ENCODE data around the gene FBLN2.

Gene FBLN2

DNA sequence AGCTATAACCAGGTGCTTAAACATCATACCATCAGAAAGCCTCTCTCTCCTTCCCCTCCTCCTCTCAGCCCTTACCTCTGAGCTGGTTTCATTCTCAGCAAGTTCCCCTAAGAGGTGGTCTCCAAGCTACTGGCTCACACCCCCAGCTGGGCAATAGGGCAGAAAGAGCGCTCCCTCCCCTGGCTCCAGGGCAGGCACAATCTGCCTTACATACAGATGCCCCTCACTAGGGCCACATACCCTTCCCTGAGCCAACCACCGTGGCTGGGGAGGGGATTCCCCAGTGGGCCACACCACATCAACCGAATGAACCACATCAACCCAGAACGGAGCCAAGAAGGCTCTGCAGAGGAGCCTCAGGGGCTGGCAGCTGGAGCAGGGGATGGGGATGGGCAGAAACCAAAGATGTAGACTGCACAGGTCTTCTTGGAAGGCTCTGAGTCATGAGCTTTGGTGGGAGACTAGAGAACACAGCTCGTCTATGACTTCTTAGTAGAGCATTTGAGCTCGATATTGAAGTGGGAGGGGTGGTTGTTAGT, 4.6 kb upstream of the FBLN2 start:
- Histone ChIP-seq H3K27me3 (peaks cover 62% of the 10 kb centered on the region), H3K4me3 (ENCODE audit: low read depth in 1 of 2, low read length in 1 of 2) (no peak overlapping the region), H3K27ac (no peak overlapping the region), H3K9me3 (no peaks in the 10 kb centered on the region), H3K36me3 (no peaks in the 10 kb centered on the region), H3K4me1 (ENCODE audit: control insufficient read depth in 1 of 2, insufficient read depth in 1 of 2, low read depth in 1 of 2, low read length in 1 of 2) (no peaks in the 10 kb centered on the region)
- TF ChIP-seq, protein P1, sequence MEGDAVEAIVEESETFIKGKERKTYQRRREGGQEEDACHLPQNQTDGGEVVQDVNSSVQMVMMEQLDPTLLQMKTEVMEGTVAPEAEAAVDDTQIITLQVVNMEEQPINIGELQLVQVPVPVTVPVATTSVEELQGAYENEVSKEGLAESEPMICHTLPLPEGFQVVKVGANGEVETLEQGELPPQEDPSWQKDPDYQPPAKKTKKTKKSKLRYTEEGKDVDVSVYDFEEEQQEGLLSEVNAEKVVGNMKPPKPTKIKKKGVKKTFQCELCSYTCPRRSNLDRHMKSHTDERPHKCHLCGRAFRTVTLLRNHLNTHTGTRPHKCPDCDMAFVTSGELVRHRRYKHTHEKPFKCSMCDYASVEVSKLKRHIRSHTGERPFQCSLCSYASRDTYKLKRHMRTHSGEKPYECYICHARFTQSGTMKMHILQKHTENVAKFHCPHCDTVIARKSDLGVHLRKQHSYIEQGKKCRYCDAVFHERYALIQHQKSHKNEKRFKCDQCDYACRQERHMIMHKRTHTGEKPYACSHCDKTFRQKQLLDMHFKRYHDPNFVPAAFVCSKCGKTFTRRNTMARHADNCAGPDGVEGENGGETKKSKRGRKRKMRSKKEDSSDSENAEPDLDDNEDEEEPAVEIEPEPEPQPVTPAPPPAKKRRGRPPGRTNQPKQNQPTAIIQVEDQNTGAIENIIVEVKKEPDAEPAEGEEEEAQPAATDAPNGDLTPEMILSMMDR (IDR thresholded peaks at IDR 0.05): no peak

DNA sequence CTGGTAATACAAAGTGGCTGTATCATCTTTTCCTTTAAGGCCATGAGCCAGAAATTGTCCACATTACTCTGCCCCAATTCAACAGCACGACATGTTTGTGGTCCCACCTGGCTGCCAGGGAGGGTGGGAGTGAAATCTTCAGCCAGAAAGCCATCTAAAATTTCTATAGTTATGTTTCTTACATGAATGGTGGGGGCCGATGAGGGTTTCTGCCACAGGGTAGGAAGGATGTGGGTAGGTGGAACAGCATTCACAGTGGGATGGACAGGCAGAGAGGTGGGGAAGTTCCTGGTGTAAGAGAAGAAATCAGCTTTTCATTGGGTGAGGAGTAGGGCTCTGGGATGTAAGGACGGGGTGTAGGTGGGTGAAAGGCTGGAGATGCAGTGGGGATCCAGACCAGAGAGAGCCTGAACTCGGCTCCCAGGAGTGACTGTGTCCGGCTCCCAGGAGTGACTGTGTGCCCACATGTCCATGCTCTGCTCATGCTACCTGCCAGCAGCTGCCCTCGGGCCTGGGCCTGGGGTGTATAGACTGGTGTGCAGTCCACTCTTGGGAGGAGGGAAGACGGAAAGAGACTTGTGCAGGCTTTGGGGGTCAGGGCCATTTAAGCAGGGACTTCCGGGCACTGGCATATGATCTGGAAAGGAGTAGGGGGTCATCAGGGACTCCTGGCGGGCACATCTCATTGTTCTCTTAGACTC, 3.8 kb upstream of the FBLN2 start:
- no peaks in the 10 kb centered on the region for H3K36me3 ChIP-seq
- TF ChIP-seq, protein P1 (IDR thresholded peaks at IDR 0.05): no peak
- H3K4me3 ChIP-seq (ENCODE audit: low read depth in 1 of 2, low read length in 1 of 2): no peak overlapping the region
- no peaks in the 10 kb centered on the region for H3K4me1 ChIP-seq (ENCODE audit: control insufficient read depth in 1 of 2, insufficient read depth in 1 of 2, low read depth in 1 of 2, low read length in 1 of 2)
- no peaks in the 10 kb centered on the region for H3K9me3 ChIP-seq
- no peak overlapping the region for H3K27ac ChIP-seq
- H3K27me3 ChIP-seq: peaks cover 69% of the 10 kb centered on the region

- TF ChIP-seq, protein P1 (IDR thresholded peaks at IDR 0.05): no peak
- no peaks in the 10 kb centered on the region for H3K36me3 ChIP-seq
- H3K9me3 ChIP-seq: no peaks in the 10 kb centered on the region
- H3K4me1 ChIP-seq (ENCODE audit: control insufficient read depth in 1 of 2, insufficient read depth in 1 of 2, low read depth in 1 of 2, low read length in 1 of 2): no peaks in the 10 kb centered on the region
- H3K27me3 ChIP-seq: peaks cover 78% of the 10 kb centered on the region
- H3K4me3 ChIP-seq (ENCODE audit: low read depth in 1 of 2, low read length in 1 of 2): no peak overlapping the region
- no peak overlapping the region for H3K27ac ChIP-seq
These were observed 2.9 kb upstream of the FBLN2 start for GRCh38 chr3:13545952-13546454.

DNA sequence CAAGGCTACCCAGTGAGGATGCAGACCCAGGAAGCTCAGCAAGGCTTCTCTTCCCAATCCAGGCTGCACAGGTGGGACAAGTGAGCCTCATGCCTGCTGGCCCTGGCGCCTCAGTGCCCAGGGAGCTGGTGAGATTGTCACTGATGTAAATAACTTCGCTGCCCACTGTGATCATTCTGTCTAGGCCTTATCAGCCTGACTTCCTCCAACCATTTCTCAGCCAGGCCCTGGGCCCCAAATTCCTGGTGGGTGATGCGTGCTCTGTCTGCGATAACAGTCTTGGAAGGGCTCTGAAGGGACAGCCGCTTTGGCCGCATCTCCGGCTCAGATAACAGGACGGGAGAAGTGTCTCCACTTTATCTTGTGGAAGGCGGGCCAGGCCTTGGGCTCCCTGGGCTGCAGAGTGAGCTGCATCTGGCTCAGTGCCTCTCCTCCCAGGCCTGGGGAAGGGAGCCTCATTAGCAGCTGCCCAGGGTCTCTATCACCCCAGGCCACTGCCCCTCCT, 2.2 kb upstream of the FBLN2 start:
- Histone ChIP-seq H3K4me3 (ENCODE audit: low read depth in 1 of 2, low read length in 1 of 2) (no peak overlapping the region), H3K36me3 (no peaks in the 10 kb centered on the region), H3K27me3 (peaks cover 84% of the 10 kb centered on the region), H3K9me3 (no peaks in the 10 kb centered on the region), H3K27ac (no peak overlapping the region), H3K4me1 (ENCODE audit: control insufficient read depth in 1 of 2, insufficient read depth in 1 of 2, low read depth in 1 of 2, low read length in 1 of 2) (no peaks in the 10 kb centered on the region)
- TF ChIP-seq, protein P1 (IDR thresholded peaks at IDR 0.05): no peak

DNA sequence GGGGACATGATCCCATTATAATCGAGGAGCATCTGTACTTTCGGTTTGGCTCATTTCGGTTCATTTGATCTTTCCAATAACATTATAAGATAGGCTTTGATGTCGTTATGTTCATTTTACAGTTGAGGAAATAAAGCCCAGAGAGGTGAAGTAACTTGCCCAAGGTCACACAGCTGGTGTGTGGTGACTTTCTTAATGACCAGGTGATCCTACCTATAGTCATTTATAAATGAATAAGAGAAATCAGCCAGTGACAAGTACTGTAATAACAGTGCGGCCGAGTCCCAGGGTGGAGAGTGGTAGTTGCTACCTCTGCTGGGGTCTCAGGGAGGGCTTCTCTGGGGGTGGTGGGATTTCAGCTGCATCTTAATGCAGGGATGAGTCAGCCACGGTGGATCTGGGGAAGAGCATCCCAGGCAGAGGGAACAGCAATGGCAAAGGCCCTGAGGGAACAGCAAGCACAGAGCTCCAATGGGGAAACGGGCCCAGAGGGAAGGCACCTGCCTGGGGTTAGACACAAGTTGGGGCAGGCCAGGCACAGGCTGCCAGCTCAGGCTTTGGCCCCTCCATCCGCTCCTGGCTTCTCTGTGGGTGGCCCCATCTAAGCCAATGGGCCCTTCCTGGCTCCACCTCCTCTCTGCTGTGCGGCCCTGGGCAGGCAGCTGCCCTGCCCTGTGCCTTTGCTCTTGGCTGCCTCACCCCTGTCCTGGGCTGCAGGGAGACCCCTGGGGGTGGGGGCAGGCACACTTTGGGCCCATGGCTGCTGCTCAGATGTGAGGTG, 1.1 kb upstream of the FBLN2 start:
- Histone ChIP-seq H3K9me3 (no peaks in the 10 kb centered on the region), H3K4me3 (ENCODE audit: low read depth in 1 of 2, low read length in 1 of 2) (no peak overlapping the region), H3K36me3 (no peaks in the 10 kb centered on the region), H3K4me1 (ENCODE audit: control insufficient read depth in 1 of 2, insufficient read depth in 1 of 2, low read depth in 1 of 2, low read length in 1 of 2) (no peaks in the 10 kb centered on the region), H3K27ac (no peak overlapping the region), H3K27me3 (peaks cover 89% of the 10 kb centered on the region)
- TF ChIP-seq, protein P1 (IDR thresholded peaks at IDR 0.05): no peak

All from neutrophil (primary cell).